H9 (cell line): Measurements from ENCODE around the gene QSOX2. TPM values are rescaled to one million over a fixed set of nuclear protein-coding genes. Genes with fewer than 3 reads are reported as not detected.

Source experiments
- DNase-seq: peaks from one replicate; pipeline ENCODE4 v3.0.0-alpha.2; 2017
- H2AFZ ChIP-seq: one replicate; pipeline ENCODE4 v1.6.1; 2013; ENCODE audit warnings: mild to moderate bottlenecking, low read length, control low read depth, moderate library complexity
- H2AK5ac ChIP-seq: 2 replicates; pipeline ENCODE4 v1.6.1; 2013; ENCODE audit warnings: low read length, control low read depth, mixed read lengths; ENCODE audit not compliant: insufficient read length
- H2BK120ac ChIP-seq: one replicate; pipeline ENCODE4 v1.6.1; 2013; ENCODE audit warnings: low read depth, mild to moderate bottlenecking, low read length, control low read depth, inconsistent platforms; ENCODE audit not compliant: poor library complexity, severe bottlenecking
- H2BK12ac ChIP-seq: 2 replicates; pipeline ENCODE4 v1.6.1; 2013; ENCODE audit warnings: low read length, control low read depth, mixed read lengths, low read depth; ENCODE audit not compliant: insufficient read length
- H2BK15ac ChIP-seq: 2 replicates; pipeline ENCODE4 v1.6.1; 2013; ENCODE audit warnings: low read depth, low read length, control low read depth
- H2BK20ac ChIP-seq: one replicate; pipeline ENCODE4 v1.6.1; 2013; ENCODE audit warnings: low read depth, mild to moderate bottlenecking, low read length, control low read depth, inconsistent platforms; ENCODE audit not compliant: poor library complexity, severe bottlenecking
- H2BK5ac ChIP-seq: 2 replicates; pipeline ENCODE4 v1.6.1; 2013; ENCODE audit warnings: low read length, control low read depth, mixed read lengths; ENCODE audit not compliant: insufficient read length
- H3K14ac ChIP-seq: 2 replicates; pipeline ENCODE4 v1.6.1; 2013; ENCODE audit warnings: low read length, control low read depth; ENCODE audit not compliant: insufficient read depth
- H3K18ac ChIP-seq: 2 replicates; pipeline ENCODE4 v1.6.1; 2013; ENCODE audit warnings: low read depth, mild to moderate bottlenecking, mixed read lengths, low read length, control low read depth; ENCODE audit not compliant: insufficient read length
- H3K23ac ChIP-seq: 2 replicates; pipeline ENCODE4 v1.6.1; 2013; ENCODE audit warnings: low read length, control low read depth, mixed read lengths, low read depth; ENCODE audit not compliant: insufficient read length
- H3K23me2 ChIP-seq: 2 replicates; pipeline ENCODE4 v1.6.1; 2013; ENCODE audit warnings: low read depth, mild to moderate bottlenecking, mixed read lengths, low read length, control low read depth; ENCODE audit not compliant: insufficient read length, poor library complexity, severe bottlenecking
- H3K27ac ChIP-seq: 2 replicates; pipeline ENCODE4 v1.5.1; 2013; ENCODE audit warnings: low read length, control low read depth, mixed read lengths, low read depth; ENCODE audit not compliant: insufficient read length
- H3K27me3 ChIP-seq: 2 replicates; pipeline ENCODE4 v1.6.1; 2013; ENCODE audit warnings: low read length, control low read depth, inconsistent platforms; ENCODE audit not compliant: insufficient read depth
- H3K4ac ChIP-seq: 2 replicates; pipeline ENCODE4 v1.6.1; 2013; ENCODE audit warnings: low read depth, mild to moderate bottlenecking, control low read depth, inconsistent platforms, low read length, moderate library complexity
- H3K4me1 ChIP-seq: 2 replicates; pipeline ENCODE4 v1.6.1; 2013; ENCODE audit warnings: low read length, control low read depth, inconsistent platforms; ENCODE audit not compliant: insufficient read depth
- H3K4me2 ChIP-seq: 2 replicates; pipeline ENCODE4 v1.6.1; 2013; ENCODE audit warnings: low read length, control low read depth, mixed read lengths; ENCODE audit not compliant: insufficient read length, insufficient read depth
- H3K56ac ChIP-seq: 2 replicates; pipeline ENCODE4 v1.6.1; 2013; ENCODE audit warnings: low read depth, mild to moderate bottlenecking, mixed read lengths, low read length, control low read depth; ENCODE audit not compliant: insufficient read length
- H3K79me1 ChIP-seq: 2 replicates; pipeline ENCODE4 v1.6.1; 2013; ENCODE audit warnings: low read depth, mild to moderate bottlenecking, moderate library complexity, low read length, control low read depth, inconsistent platforms; ENCODE audit not compliant: insufficient read depth, poor library complexity, severe bottlenecking
- H3K79me2 ChIP-seq: 2 replicates; pipeline ENCODE4 v1.6.1; 2013; ENCODE audit warnings: low read length, control low read depth, inconsistent platforms; ENCODE audit not compliant: insufficient read depth
- H3K9ac ChIP-seq: 2 replicates; pipeline ENCODE4 v1.6.1; 2013; ENCODE audit warnings: low read length, control low read depth, mixed read lengths; ENCODE audit not compliant: insufficient read length; ENCODE audit errors: extremely low read depth
- H3K9me3 ChIP-seq: one replicate; pipeline ENCODE4 v1.6.1; 2013; ENCODE audit warnings: low read depth, low read length, inconsistent platforms; ENCODE audit not compliant: control insufficient read depth
- H3T11ph ChIP-seq: one replicate; pipeline ENCODE4 v1.6.1; 2013; ENCODE audit warnings: mild to moderate bottlenecking, low read length, control low read depth, inconsistent platforms
- H4K20me1 ChIP-seq: one replicate; pipeline ENCODE4 v1.6.1; 2013; ENCODE audit not compliant: control insufficient read depth, insufficient read length, insufficient read depth
- H4K5ac ChIP-seq: 2 replicates; pipeline ENCODE4 v1.6.1; 2013; ENCODE audit warnings: low read depth, mild to moderate bottlenecking, mixed read lengths, low read length, control low read depth; ENCODE audit not compliant: insufficient read length
- H4K8ac ChIP-seq: replicated peaks from 2 replicates; pipeline ENCODE4 v1.6.1; 2013; ENCODE audit warnings: low read length, control low read depth, mixed read lengths, low read depth; ENCODE audit not compliant: insufficient read length
- H4K91ac ChIP-seq: 2 replicates; pipeline ENCODE4 v1.6.1; 2013; ENCODE audit warnings: low read depth, mild to moderate bottlenecking, moderate library complexity, mixed read lengths, low read length, control low read depth; ENCODE audit not compliant: insufficient read length
- H3K27ac Mint-ChIP-seq, 3 experiments: 2 replicates in 2 of 3; 3 replicates in 1 of 3; pipeline ENCODE4 v1.8.0; 2020 to 2021; ENCODE audit warnings: mixed read lengths in 3 of 3, mild to moderate bottlenecking in 1 of 3, moderate library complexity in 1 of 3
- H3K27me3 Mint-ChIP-seq: 2 replicates; pipeline ENCODE4 v1.8.0; 2021; ENCODE audit warnings: low read depth, mild to moderate bottlenecking, moderate library complexity, mixed read lengths
- H3K36me3 Mint-ChIP-seq, 3 experiments: 2 replicates in 2 of 3; 3 replicates in 1 of 3; pipeline ENCODE4 v1.8.0; 2020 to 2021; ENCODE audit warnings: low read depth in 3 of 3, mixed read lengths in 3 of 3; ENCODE audit not compliant: insufficient read depth in 1 of 3
- H3K4me1 Mint-ChIP-seq, 2 experiments: 2 replicates each; pipeline ENCODE4 v1.8.0; 2020; ENCODE audit warnings: mixed read lengths in 2 of 2
- H3K4me3 Mint-ChIP-seq, 2 experiments: 2 replicates in 1 of 2; 3 replicates in 1 of 2; pipeline ENCODE4 v1.8.0; 2020 to 2021; ENCODE audit warnings: mild to moderate bottlenecking in 2 of 2, mixed read lengths in 2 of 2, moderate library complexity in 1 of 2
- H3K9me3 Mint-ChIP-seq, 2 experiments: 2 replicates in 1 of 2; 3 replicates in 1 of 2; pipeline ENCODE4 v1.8.0; 2020; ENCODE audit warnings: mild to moderate bottlenecking in 2 of 2, mixed read lengths in 2 of 2, moderate library complexity in 1 of 2
- WGBS: extraction: QIAGEN DNeasy Blood & Tissue Kit; methylation state at CpG from one replicate; pipeline ENCODE4 v1.1.7; 2013; ENCODE audit warnings: missing lambda C conversion rate, low lambda C conversion rate, mixed read lengths; ENCODE audit not compliant: insufficient read length; ENCODE audit errors: extremely low coverage; 5-methylcytosine and 5-hydroxymethylcytosine counted together
- total RNA-seq: library from RNA; stranded (reverse); gene quantifications from 2 replicates; pipeline ENCODE4 v1.2.1, GENCODE V29; 2021
- TF ChIP-seq, protein P1 (sequence below): fragments of 200-600 bp; sonication (generic); conservative IDR thresholded peaks from 3 replicates; pipeline ENCODE4 v1.8.0; 2021; ENCODE audit warnings: antibody characterized with exemption, mild to moderate bottlenecking

The QSOX2 gene
- total RNA-seq, 1 experiment from 2014 or later = 25.8 TPM

DNA sequence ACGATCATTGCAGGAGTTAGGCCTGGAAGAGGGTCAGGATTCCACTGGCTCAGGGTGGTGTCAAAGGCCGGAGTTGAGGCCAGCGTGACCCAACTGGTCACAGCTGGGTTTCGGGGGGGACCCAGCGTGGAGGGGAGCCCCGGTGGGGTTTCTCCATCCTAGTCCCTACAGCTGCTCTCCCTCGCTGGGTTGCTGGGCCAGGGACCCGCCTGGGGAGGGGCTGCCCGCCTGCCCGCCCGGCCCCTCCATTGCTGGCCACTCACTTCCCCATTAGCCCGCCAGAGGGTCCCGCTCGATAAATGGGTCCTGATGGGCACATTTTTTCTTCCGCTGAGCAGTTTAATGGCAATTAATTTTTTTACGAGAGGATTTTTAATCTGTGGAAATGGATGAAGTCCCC lies 49.4 kb upstream of the QSOX2 start:
- Histone ChIP-seq H3K18ac (no peak overlapping the region), H4K8ac (no peak overlapping the region), H3K56ac (no peak overlapping the region), H3K23ac (no peak overlapping the region), H2BK12ac (no peak overlapping the region), H3T11ph (no peak overlapping the region), H4K20me1 (no peaks in the 10 kb centered on the region), H3K9me3 (peaks cover 12% of the 10 kb centered on the region), H4K91ac (no peak overlapping the region), H2AFZ (no peak overlapping the region), H3K4me1 (no peaks in the 10 kb centered on the region), H2AK5ac (no peak overlapping the region), H2BK15ac (no peak overlapping the region), H3K14ac (no peak overlapping the region), H3K79me1 (no peaks in the 10 kb centered on the region), H3K4me2 (no peak overlapping the region), H3K79me2 (no peaks in the 10 kb centered on the region), H3K27me3 (no peaks in the 10 kb centered on the region), H4K5ac (no peak overlapping the region), H2BK120ac (no peak overlapping the region), H2BK20ac (no peak overlapping the region), H2BK5ac (no peak overlapping the region), H3K9ac (no peak overlapping the region), H3K27ac (no peak overlapping the region), H3K23me2 (no peaks in the 10 kb centered on the region), H3K4ac (no peak overlapping the region)
- Mint-ChIP-seq H3K9me3 (no peaks in the 10 kb centered on the region), H3K4me3 (no peak overlapping the region), H3K27me3 (no peaks in the 10 kb centered on the region; the same call in 1 of the 2 replicates), H3K4me1 (peaks cover 3% of the 10 kb centered on the region in 2 experiments; a peak in 3 of 4 replicates), H3K36me3 (no peaks in the 10 kb centered on the region), H3K27ac (no peak overlapping the region)
- TF ChIP-seq, protein P1, sequence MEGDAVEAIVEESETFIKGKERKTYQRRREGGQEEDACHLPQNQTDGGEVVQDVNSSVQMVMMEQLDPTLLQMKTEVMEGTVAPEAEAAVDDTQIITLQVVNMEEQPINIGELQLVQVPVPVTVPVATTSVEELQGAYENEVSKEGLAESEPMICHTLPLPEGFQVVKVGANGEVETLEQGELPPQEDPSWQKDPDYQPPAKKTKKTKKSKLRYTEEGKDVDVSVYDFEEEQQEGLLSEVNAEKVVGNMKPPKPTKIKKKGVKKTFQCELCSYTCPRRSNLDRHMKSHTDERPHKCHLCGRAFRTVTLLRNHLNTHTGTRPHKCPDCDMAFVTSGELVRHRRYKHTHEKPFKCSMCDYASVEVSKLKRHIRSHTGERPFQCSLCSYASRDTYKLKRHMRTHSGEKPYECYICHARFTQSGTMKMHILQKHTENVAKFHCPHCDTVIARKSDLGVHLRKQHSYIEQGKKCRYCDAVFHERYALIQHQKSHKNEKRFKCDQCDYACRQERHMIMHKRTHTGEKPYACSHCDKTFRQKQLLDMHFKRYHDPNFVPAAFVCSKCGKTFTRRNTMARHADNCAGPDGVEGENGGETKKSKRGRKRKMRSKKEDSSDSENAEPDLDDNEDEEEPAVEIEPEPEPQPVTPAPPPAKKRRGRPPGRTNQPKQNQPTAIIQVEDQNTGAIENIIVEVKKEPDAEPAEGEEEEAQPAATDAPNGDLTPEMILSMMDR = no peak
- no peak for DNase-seq
- WGBS = no CpG with 5 or more reads among the region's 16 CpGs
